Endodermal cell (in vitro differentiated cells): ENCODE measurements around the gene C1orf116. TPM values are rescaled to one million over a fixed set of nuclear protein-coding genes. Genes with fewer than 3 reads are reported as not detected.

Experiments used
- DNase-seq: peaks from one replicate; pipeline ENCODE4 v3.0.0-alpha.2; 2017
- H3K27ac ChIP-seq: 2 replicates; pipeline ENCODE4 v1.5.1; 2013; ENCODE audit warnings: mild to moderate bottlenecking, low read depth, low read length, moderate library complexity
- H3K27me3 ChIP-seq: 2 replicates; pipeline ENCODE4 v1.6.1; 2013; ENCODE audit warnings: mild to moderate bottlenecking, low read length, moderate library complexity; ENCODE audit not compliant: insufficient read depth, control insufficient read depth, poor library complexity, severe bottlenecking
- H3K36me3 ChIP-seq: 2 replicates; pipeline ENCODE4 v1.7.0; 2013; ENCODE audit warnings: mild to moderate bottlenecking, low read length, moderate library complexity; ENCODE audit not compliant: control insufficient read depth, insufficient read depth
- H3K4me1 ChIP-seq: one replicate; pipeline ENCODE4 v1.7.0; 2013; ENCODE audit warnings: low read length; ENCODE audit not compliant: control insufficient read depth, insufficient read depth
- H3K4me3 ChIP-seq: 2 replicates; pipeline ENCODE4 v1.5.1; 2013; ENCODE audit warnings: mild to moderate bottlenecking, low read length, moderate library complexity
- H3K9ac ChIP-seq: 2 replicates; pipeline ENCODE4 v1.6.1; 2013; ENCODE audit warnings: mild to moderate bottlenecking, low read length, moderate library complexity; ENCODE audit not compliant: poor library complexity, severe bottlenecking; ENCODE audit errors: extremely low read depth
- H3K9me3 ChIP-seq: 2 replicates; pipeline ENCODE4 v1.6.1; 2013; ENCODE audit warnings: mild to moderate bottlenecking, low read length, moderate library complexity; ENCODE audit not compliant: control insufficient read depth
- H3K27ac Mint-ChIP-seq: 2 replicates; pipeline ENCODE4 v1.8.0; 2020; ENCODE audit warnings: mixed read lengths
- H3K27me3 Mint-ChIP-seq: 2 replicates; pipeline ENCODE4 v1.8.0; 2021; ENCODE audit warnings: mild to moderate bottlenecking, mixed read lengths; ENCODE audit not compliant: insufficient read depth
- H3K36me3 Mint-ChIP-seq: 2 replicates; pipeline ENCODE4 v1.8.0; 2020; ENCODE audit warnings: low read depth, mixed read lengths
- H3K4me1 Mint-ChIP-seq: 2 replicates; pipeline ENCODE4 v1.8.0; 2020; ENCODE audit warnings: mixed read lengths
- H3K4me3 Mint-ChIP-seq: 2 replicates; pipeline ENCODE4 v1.8.0; 2020; ENCODE audit warnings: mild to moderate bottlenecking, moderate library complexity, mixed read lengths
- H3K9me3 Mint-ChIP-seq: 2 replicates; pipeline ENCODE4 v1.8.0; 2020; ENCODE audit warnings: mild to moderate bottlenecking, mixed read lengths
- CTCF ChIP-seq: fragments of 200-600 bp; sonication (generic); conservative IDR thresholded peaks from 2 replicates; pipeline ENCODE4 v1.5.0; 2021; ENCODE audit warnings: antibody characterized with exemption, mild to moderate bottlenecking
- WGBS, 2 experiments: methylation state at CpG; one replicate each; pipeline versions ENCODE4 v1.1.5 to v1.1.7; 2013; ENCODE audit warnings: missing lambda C conversion rate in 2 of 2, mixed read lengths in 1 of 2; ENCODE audit not compliant: insufficient coverage in 1 of 2, insufficient read length in 1 of 2; 5-methylcytosine and 5-hydroxymethylcytosine counted together
- total RNA-seq, 2 donors: library from RNA; stranded (reverse); fragmentation: NEBNext Ultra II Directional in 1 of 2; extraction: Animal tissue kit (Norgen Biotek cat#: 25700) in 1 of 2; gene quantifications; 2 replicates in 1 of 2; 3 replicates in 1 of 2; pipeline ENCODE4 v1.2.1, GENCODE V29; 2021

The C1orf116 gene
- total RNA-seq, 2 donors from 2014 or later = 0.55 to 0.60 TPM

DNA sequence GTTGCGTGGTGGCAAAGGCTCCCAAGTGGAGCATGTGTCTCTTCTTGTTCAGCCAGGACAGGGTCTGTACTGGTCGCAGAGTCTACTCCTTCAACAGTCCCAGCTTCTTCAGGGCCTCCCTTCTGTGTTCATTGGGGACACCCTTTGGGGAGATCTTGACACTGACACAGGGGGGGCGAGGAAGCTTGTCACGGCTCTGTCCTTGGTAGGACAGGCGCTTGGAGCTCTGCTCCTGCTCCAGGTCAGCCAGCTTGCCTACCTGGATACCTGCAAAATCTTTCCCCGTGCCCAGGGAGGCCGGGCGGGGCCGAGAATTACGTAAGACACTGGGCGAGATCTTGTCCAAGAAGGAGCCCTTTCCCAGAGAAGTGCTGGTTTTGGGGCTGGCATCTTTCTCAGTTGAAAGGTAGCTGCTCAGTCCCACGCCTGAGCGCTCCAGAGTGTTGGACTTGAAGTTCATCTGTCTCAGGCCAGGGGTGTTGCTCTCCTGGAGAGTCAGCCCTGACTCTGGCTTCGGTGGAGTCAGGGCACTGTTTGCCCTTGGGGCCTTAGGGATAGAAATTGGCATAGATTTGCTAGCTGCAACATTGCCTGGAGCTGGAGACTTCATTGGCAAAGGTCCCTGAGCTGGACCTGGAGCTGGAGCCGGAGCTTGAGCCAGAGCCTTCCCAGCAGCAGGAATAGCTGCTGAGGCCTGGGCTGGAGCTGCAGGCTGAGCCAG, 10.5 kb downstream of the C1orf116 start:
- no peak for DNase-seq
- peaks cover 21% of the 10 kb centered on the region for H3K4me1 Mint-ChIP-seq
- H3K27ac ChIP-seq = no peak overlapping the region
- H3K27ac Mint-ChIP-seq = no peak overlapping the region
- H3K9me3 Mint-ChIP-seq = no peaks in the 10 kb centered on the region
- peaks cover 26% of the 10 kb centered on the region for H3K27me3 ChIP-seq
- H3K9me3 ChIP-seq = no peaks in the 10 kb centered on the region
- no peak overlapping the region for H3K9ac ChIP-seq
- no peak overlapping the region for H3K4me3 ChIP-seq
- no peaks in the 10 kb centered on the region for H3K36me3 Mint-ChIP-seq
- H3K36me3 ChIP-seq = no peaks in the 10 kb centered on the region
- TF ChIP-seq CTCF = no peak
- peaks cover 8% of the 10 kb centered on the region for H3K4me1 ChIP-seq
- H3K27me3 Mint-ChIP-seq = peaks cover 12% of the 10 kb centered on the region
- no peak overlapping the region for H3K4me3 Mint-ChIP-seq
- 94 to 95% methylated on average over 11 to 15 of the region's 15 CpGs for WGBS, 2 experiments

DNA sequence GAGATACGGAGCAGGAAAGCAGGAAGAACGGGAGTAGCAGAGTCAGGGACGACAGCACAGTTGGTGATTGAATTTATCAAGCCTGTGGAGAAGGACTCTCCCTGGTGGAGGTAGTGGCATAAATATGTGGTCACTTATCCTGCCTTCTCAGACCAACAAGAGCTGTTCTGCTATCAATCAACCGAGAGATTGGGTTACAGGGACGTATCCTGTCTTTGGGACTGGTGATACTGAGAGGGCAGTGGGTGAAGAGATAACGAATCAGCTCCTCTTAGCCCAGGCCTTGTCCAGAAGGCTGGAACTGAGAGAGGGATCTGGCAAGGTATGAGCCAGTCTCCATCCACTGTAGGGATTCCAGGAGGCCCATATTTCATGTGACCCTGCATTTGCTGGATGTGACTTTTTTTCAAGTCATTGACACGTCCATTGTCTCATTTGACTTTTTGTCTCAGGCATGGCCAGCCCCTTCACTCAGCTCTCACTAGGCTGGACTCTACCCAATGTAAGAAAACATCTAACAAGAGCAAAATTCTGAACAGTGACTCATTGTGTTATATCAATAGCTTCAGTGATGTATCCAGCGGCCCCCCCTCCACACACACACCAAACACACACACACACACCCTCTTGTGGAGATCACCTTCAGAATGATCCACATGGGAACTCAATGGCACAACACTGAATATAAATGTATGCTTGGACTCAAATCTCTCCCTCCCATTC, 11.3 kb downstream of the C1orf116 start:
- Histone ChIP-seq H3K4me1 (peaks cover 8% of the 10 kb centered on the region), H3K36me3 (no peaks in the 10 kb centered on the region), H3K27ac (no peak overlapping the region), H3K9ac (no peak overlapping the region), H3K4me3 (no peak overlapping the region), H3K27me3 (peaks cover 23% of the 10 kb centered on the region), H3K9me3 (no peaks in the 10 kb centered on the region)
- peaks cover 12% of the 10 kb centered on the region for H3K27me3 Mint-ChIP-seq
- no peaks in the 10 kb centered on the region for H3K9me3 Mint-ChIP-seq
- no peak overlapping the region for H3K27ac Mint-ChIP-seq
- peaks cover 17% of the 10 kb centered on the region for H3K4me1 Mint-ChIP-seq
- H3K4me3 Mint-ChIP-seq = no peak overlapping the region
- H3K36me3 Mint-ChIP-seq = no peaks in the 10 kb centered on the region
- WGBS, 2 experiments = 87 to 90% methylated on average over 4 to 8 of the region's 8 CpGs
- no peak for DNase-seq
- no peak for TF ChIP-seq CTCF

DNA sequence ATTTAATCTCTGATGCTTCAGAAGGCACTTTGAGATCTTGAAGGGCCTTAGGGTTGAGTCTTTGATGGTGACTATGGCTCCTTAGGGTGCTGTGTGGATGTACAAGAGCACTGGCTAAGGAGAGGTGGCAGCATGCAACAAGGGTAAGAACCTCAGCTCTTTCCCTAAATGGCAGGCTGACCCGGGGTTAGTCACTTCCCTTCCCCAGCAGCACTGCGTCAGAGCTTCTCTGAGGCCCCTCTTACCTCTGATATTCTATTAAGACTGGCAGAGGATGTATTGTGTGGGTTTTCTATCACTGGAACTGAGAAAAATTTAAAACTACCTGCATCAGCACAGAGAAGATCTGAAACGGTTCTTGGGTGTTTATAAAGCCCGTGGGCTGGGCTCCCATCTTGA, 11.8 kb downstream of the C1orf116 start:
- Histone ChIP-seq H3K27me3 (peaks cover 25% of the 10 kb centered on the region), H3K4me1 (peaks cover 7% of the 10 kb centered on the region), H3K4me3 (no peak overlapping the region), H3K27ac (no peak overlapping the region), H3K9me3 (no peaks in the 10 kb centered on the region), H3K36me3 (no peaks in the 10 kb centered on the region), H3K9ac (no peak overlapping the region)
- Mint-ChIP-seq H3K4me3 (no peak overlapping the region), H3K4me1 (peaks cover 14% of the 10 kb centered on the region), H3K36me3 (no peaks in the 10 kb centered on the region), H3K27me3 (peaks cover 16% of the 10 kb centered on the region), H3K9me3 (no peaks in the 10 kb centered on the region), H3K27ac (no peak overlapping the region)
- TF ChIP-seq CTCF = no peak
- no peak for DNase-seq
- 82 to 95% methylated on average over 2 to 4 of the region's 4 CpGs for WGBS, 2 experiments
